ENCODE data around the gene GSTO1.

The GSTO1 gene

DNA sequence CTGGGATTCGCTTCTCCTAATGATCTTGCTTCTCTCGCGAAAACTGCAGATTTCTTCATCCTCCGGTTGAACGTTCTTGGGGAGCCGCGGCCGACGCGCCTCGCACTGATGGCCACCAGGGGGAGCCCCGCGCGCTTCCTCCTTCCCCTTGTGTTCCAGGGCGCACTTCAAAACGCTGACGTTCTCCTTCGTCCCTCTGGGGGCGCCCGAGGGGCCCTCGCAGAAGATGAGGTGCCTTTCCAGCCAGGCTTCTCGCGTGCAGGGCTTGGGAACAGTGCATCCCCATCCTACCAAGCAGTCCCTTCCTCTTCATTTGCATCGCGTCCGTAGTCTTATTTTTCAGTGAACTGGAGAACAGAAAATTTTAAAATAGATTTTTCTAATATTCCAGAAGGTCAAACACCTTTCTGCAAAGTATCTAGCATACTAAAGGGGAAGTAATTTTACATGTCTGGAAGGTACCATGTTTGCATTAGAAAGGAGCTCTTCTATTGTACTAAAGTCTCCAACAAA, 36.8 kb downstream of the GSTO1 start (continued):
- 0 out of 2 replicates have a peak, but pooled peaks have one; percentile 16 for TF ChIP-seq MZF1 (tag by site-specific recombination; IDR thresholded peaks at IDR 0.05; ENCODE audit: borderline replicate concordance)
- TF ChIP-seq, protein P1, sequence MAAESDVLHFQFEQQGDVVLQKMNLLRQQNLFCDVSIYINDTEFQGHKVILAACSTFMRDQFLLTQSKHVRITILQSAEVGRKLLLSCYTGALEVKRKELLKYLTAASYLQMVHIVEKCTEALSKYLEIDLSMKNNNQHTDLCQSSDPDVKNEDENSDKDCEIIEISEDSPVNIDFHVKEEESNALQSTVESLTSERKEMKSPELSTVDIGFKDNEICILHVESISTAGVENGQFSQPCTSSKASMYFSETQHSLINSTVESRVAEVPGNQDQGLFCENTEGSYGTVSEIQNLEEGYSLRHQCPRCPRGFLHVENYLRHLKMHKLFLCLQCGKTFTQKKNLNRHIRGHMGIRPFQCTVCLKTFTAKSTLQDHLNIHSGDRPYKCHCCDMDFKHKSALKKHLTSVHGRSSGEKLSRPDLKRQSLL (tag by site-specific recombination; IDR thresholded peaks at IDR 0.05) = peak; percentile 24; the same call in 1 of the 2 replicates
- 0 out of 2 replicates have a peak, but pooled peaks have one; percentile 46 for TF ChIP-seq ZNF629 (tag by site-specific recombination; IDR thresholded peaks at IDR 0.05)
- TF ChIP-seq ZNF548 (tag by site-specific recombination; IDR thresholded peaks at IDR 0.05) = no peak

DNA sequence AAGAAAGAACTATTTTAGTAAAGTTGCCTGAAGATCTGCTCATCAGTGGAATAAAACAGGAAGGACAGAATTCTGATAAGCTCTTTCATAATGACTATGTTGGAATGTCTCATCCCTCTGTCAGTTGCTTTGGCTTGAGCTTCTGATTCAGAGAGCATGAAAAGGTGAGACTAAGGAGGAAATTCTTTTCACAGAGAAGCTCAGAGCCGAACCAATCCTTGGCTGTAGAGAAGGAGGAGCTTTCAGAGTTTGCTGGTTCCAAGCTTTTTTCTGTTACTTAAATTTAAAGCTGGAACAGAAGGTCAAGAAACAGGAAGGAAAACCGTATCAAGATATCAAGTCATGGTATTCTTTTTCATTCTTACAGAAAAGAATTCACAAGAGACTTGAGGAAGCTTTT, 38.3 kb downstream of the GSTO1 start:
- no peak overlapping the region for H3K4me3 ChIP-seq (ENCODE audit: low read depth, low read length)
- H3K4me1 ChIP-seq (ENCODE audit: control insufficient read depth, insufficient read depth, low read length) = no peaks in the 10 kb centered on the region; the same call in 1 of the 2 replicates
- TF ChIP-seq, protein P1 (tag by site-specific recombination; IDR thresholded peaks at IDR 0.05) = no peak
- no peak for TF ChIP-seq ZNF560 (tag by site-specific recombination; IDR thresholded peaks at IDR 0.05; ENCODE audit: borderline replicate concordance)
- TF ChIP-seq, protein P2, sequence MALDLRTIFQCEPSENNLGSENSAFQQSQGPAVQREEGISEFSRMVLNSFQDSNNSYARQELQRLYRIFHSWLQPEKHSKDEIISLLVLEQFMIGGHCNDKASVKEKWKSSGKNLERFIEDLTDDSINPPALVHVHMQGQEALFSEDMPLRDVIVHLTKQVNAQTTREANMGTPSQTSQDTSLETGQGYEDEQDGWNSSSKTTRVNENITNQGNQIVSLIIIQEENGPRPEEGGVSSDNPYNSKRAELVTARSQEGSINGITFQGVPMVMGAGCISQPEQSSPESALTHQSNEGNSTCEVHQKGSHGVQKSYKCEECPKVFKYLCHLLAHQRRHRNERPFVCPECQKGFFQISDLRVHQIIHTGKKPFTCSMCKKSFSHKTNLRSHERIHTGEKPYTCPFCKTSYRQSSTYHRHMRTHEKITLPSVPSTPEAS (tag by site-specific recombination; IDR thresholded peaks at IDR 0.05) = no peak
- no peak for TF ChIP-seq ZNF707 (tag by site-specific recombination; IDR thresholded peaks at IDR 0.05)
- TF ChIP-seq ZEB2 (tag by site-specific recombination; IDR thresholded peaks at IDR 0.05) = no peak
- TF ChIP-seq, protein P3, sequence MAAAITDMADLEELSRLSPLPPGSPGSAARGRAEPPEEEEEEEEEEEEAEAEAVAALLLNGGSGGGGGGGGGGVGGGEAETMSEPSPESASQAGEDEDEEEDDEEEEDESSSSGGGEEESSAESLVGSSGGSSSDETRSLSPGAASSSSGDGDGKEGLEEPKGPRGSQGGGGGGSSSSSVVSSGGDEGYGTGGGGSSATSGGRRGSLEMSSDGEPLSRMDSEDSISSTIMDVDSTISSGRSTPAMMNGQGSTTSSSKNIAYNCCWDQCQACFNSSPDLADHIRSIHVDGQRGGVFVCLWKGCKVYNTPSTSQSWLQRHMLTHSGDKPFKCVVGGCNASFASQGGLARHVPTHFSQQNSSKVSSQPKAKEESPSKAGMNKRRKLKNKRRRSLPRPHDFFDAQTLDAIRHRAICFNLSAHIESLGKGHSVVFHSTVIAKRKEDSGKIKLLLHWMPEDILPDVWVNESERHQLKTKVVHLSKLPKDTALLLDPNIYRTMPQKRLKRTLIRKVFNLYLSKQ (tag by site-specific recombination; IDR thresholded peaks at IDR 0.05; ENCODE audit: borderline replicate concordance) = no peak
- TF ChIP-seq, protein P4, sequence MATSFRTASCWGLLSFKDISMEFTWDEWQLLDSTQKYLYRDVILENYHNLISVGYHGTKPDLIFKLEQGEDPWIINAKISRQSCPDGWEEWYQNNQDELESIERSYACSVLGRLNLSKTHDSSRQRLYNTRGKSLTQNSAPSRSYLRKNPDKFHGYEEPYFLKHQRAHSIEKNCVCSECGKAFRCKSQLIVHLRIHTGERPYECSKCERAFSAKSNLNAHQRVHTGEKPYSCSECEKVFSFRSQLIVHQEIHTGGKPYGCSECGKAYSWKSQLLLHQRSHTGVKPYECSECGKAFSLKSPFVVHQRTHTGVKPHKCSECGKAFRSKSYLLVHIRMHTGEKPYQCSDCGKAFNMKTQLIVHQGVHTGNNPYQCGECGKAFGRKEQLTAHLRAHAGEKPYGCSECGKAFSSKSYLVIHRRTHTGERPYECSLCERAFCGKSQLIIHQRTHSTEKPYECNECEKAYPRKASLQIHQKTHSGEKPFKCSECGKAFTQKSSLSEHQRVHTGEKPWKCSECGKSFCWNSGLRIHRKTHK (tag by site-specific recombination; IDR thresholded peaks at IDR 0.05) = no peak
- no peak for TF ChIP-seq ZNF138 (tag by site-specific recombination; IDR thresholded peaks at IDR 0.05; ENCODE audit: borderline replicate concordance)
- no peak for TF ChIP-seq ZNF404 (tag by site-specific recombination; IDR thresholded peaks at IDR 0.05)
- TF ChIP-seq KLF8 (tag by site-specific recombination; IDR thresholded peaks at IDR 0.05) = no peak
- no peak for TF ChIP-seq ZNF133 (tag by site-specific recombination; IDR thresholded peaks at IDR 0.05)
- no peak for TF ChIP-seq ZNF48 (tag by site-specific recombination; IDR thresholded peaks at IDR 0.05)
- TF ChIP-seq ZNF529 (tag by site-specific recombination; IDR thresholded peaks at IDR 0.05; ENCODE audit: insufficient replicate concordance) = no peak
- no peak for TF ChIP-seq ZNF114 (tag by site-specific recombination; IDR thresholded peaks at IDR 0.05)
- ChIA-PET CTCF (interaction anchor here (0.6 to 14.0 kb wide), 9 partner anchors 12 to 294 kb away, joined by 3 to 289 read pairs (median 6); partner anchors contain the start of gene CFAP58), POLR2A (interaction anchor here (1.3 kb wide), 1 partner anchor 60 kb away, joined by 3 read pairs; the partner anchor contains the start of gene CFAP58)
- no peaks in the 10 kb centered on the region for H3K9me3 ChIP-seq (ENCODE audit: control insufficient read depth, insufficient read depth, low read depth, low read length)
- no peaks in the 10 kb centered on the region for H3K36me3 ChIP-seq (ENCODE audit: control insufficient read depth in 2 of 2, insufficient read depth in 1 of 2, low read length in 2 of 2)
- no peak overlapping the region for H3K27ac ChIP-seq (ENCODE audit: extremely low read depth, low read depth, low read length)
